ENCODE results near the gene IER3. TPM values are rescaled to one million over a fixed set of nuclear protein-coding genes. Genes with fewer than 3 reads are reported as not detected.

The IER3 gene
- total RNA-seq (2021; fragmentation: NEBNext Ultra II Directional; extraction: Animal tissue kit (Norgen Biotek cat#: 25700)) (26.2 and 26.5 TPM in 2 replicates), polyA plus RNA-seq (2011; rRNA removed) (11.9 and 13.4 TPM in 2 replicates), polyA minus RNA-seq (2011; rRNA and poly(A)+ RNA removed) (2.4 and 4.3 TPM in 2 replicates)
- 8.0 TPM for polyA plus RNA-seq (2011; cell fraction: cytosol; rRNA removed)
- polyA plus RNA-seq (2011; cell fraction: nucleus; rRNA removed): 9.2 TPM
- polyA plus RNA-seq (2012, experiment 1 of 2): 17.7 to 23.2 TPM (median 20.8 TPM) in 4 replicates
- 33.1 TPM for polyA plus RNA-seq (2012, experiment 2 of 2)
- polyA plus RNA-seq (2013, experiment 1 of 2): 46.4 TPM
- 52.2 TPM for polyA plus RNA-seq (2013, experiment 2 of 2)
- 11.4 TPM for polyA minus RNA-seq (2011; cell fraction: cytosol; rRNA and poly(A)+ RNA removed)
- polyA minus RNA-seq (2011; cell fraction: nucleus; rRNA and poly(A)+ RNA removed): 10.7 TPM
- long read RNA-seq, experiment 1, transcript IER3-202 (1 exons, 1,350 nt): minor isoform, 8 of 26 reads
- long read RNA-seq, experiment 1, transcript IER3-201 (2 exons, 1,244 nt): major isoform, 18 of 26 reads
- long read RNA-seq, experiment 1, partial matches to known transcripts: 0 of 26 reads
- long read RNA-seq, experiment 1, other reads (novel, unspliced or antisense): 0 of 26 reads
- long read RNA-seq, experiment 2: 0 reads

DNA sequence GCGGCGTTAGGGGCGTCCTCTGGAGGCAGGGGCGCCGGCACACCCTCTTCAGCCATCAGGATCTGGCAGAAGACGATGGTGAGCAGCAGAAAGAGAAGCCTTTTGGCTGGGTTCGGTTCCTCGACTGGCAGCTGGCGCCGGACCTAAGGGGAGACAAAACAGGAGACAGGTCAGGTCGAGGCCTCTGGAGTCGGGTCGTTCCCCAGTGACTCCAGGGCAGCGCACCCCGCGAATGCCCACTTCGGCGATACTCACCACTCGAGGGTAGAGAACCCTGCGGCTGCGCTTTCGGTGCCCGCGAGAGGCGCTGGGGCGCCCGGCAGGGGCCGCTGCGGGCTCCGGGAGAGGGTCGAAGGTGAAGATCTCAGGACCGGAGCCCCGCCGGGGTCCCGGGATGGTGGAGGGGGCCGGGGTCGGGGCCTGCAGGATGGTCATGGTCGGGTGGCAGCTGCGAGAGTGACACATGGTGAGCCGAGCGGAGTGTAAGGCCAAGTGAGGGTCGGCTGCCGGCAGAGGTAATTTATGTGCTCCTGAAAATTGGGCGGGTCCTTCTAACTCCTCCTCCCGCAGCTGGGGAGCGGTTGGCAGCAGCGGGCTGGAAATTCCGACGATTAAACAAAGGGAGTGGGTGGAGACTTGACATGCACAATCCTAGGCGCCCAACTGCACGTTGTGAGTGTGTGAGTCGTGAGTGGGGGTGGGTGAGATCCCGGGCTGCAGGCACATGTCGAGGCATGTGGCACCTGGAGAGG lies at the start of gene IER3:
TSS of gene IER3 (minus strand) at position 494 of the 752 bp plus-strand sequence. CDS start at position 465, 29 bp downstream.
- Histone ChIP-seq H2BK5ac (ENCODE audit: low read depth, low read length) (peak within 1 kb of the TSS; percentile 69; the same call in 1 of the 2 replicates), H2BK120ac (replicated peaks; ENCODE audit: low read depth, low read length) (no peak within 1 kb of the TSS), H3K4me2 (ENCODE audit: insufficient read depth in 1 of 2, low read depth in 2 of 2, low read length in 2 of 2) (peak within 1 kb of the TSS; percentile 91 to 94), H3K9ac (replicated peaks in 1 of 4; ENCODE audit: extremely low read depth in 1 of 4, low read depth in 3 of 4, low read length in 3 of 4) (peak within 1 kb of the TSS in 3 of 4 experiments; percentile 35 to 41 (median 38); a peak in 5 of 7 replicates), H3K36me3 (ENCODE audit: control insufficient read depth in 2 of 4, insufficient read depth in 4 of 4, low read length in 3 of 4) (peaks cover 9 to 13% (median 12%) of the 10 kb centered on the region in 4 experiments), H3K14ac (ENCODE audit: insufficient read length) (no peak within 1 kb of the TSS), H2AK5ac (ENCODE audit: low read depth, low read length) (peak within 1 kb of the TSS; percentile 25; the same call in 1 of the 2 replicates), H3K4me1 (replicated peaks in 1 of 4; ENCODE audit: control insufficient read depth in 3 of 4, insufficient read depth in 4 of 4, low read length in 3 of 4) (peaks cover 3 to 18% (median 7%) of the 10 kb centered on the region in 4 experiments; a peak in 6 of 7 replicates), H4K5ac (ENCODE audit: insufficient read length, low read depth, low read length) (peak within 1 kb of the TSS; percentile 84), H3K9me3 (ENCODE audit: insufficient read depth in 2 of 2, low read depth in 1 of 2, low read length in 1 of 2) (no peaks in the 10 kb centered on the region), H3K23me2 (ENCODE audit: low read depth, low read length) (peaks cover 18% of the 10 kb centered on the region; the same call in 1 of the 2 replicates), H4K8ac (ENCODE audit: extremely low read depth, insufficient read depth, low read length) (peak within 1 kb of the TSS; percentile 22), H3K56ac (replicated peaks; ENCODE audit: insufficient read length, low read depth, low read length) (peak within 1 kb of the TSS; percentile 62), H2AFZ (ENCODE audit: low read length) (no peak within 1 kb of the TSS), H3K27me3 (replicated peaks in 1 of 4; ENCODE audit: control insufficient read depth in 3 of 4, extremely low read depth in 1 of 4, insufficient read depth in 3 of 4, low read length in 3 of 4) (no peaks in the 10 kb centered on the region; a peak in 1 of 7 replicates), H3K4me3 (ENCODE audit: extremely low read depth in 1 of 4, insufficient read depth in 2 of 4, low read depth in 3 of 4, low read length in 4 of 4) (peak within 1 kb of the TSS; percentile 76 to 95 (median 88)), H2BK12ac (ENCODE audit: low read depth, low read length) (peak within 1 kb of the TSS; percentile 82; the same call in 1 of the 2 replicates), H2BK15ac (ENCODE audit: low read length) (peak within 1 kb of the TSS; percentile 48; the same call in 1 of the 2 replicates), H3K79me1 (ENCODE audit: low read depth, low read length) (peaks cover 9% of the 10 kb centered on the region), H2BK20ac (ENCODE audit: low read length) (peak within 1 kb of the TSS; percentile 51), H3K79me2 (ENCODE audit: control insufficient read depth in 1 of 2, insufficient read depth in 2 of 2, low read length in 2 of 2) (peaks cover 0 to 11% of the 10 kb centered on the region in 2 experiments; a peak in 3 of 4 replicates), H4K20me1 (replicated peaks in 1 of 2; ENCODE audit: control insufficient read depth in 1 of 2, insufficient read depth in 2 of 2, low read length in 2 of 2) (peaks cover 1 to 3% of the 10 kb centered on the region in 2 experiments), H3K23ac (ENCODE audit: insufficient read length) (no peak within 1 kb of the TSS), H4K91ac (replicated peaks; ENCODE audit: insufficient read length, low read length) (peak within 1 kb of the TSS; percentile 47), H3K27ac (ENCODE audit: low read depth, low read length) (no peak within 1 kb of the TSS), H3K18ac (ENCODE audit: extremely low read depth, low read length) (peak within 1 kb of the TSS; percentile 92), H3K4ac (replicated peaks; ENCODE audit: insufficient read length, low read depth, low read length) (no peak within 1 kb of the TSS)
- POLR2A ChIA-PET (ENCODE audit: partially characterized antibody): interaction anchor here (0.7 to 17.3 kb wide), 31 partner anchors 8 to 417 kb away, joined by 3 to 337 read pairs (median 3); partner anchors contain the start of genes DDR1, MDC1, MRPS18B and NRM
- DNase-seq (ENCODE audit: low read depth in 1 of 2, low spot score in 2 of 2) (peak in 1 of 2 experiments; percentile 91), FAIRE-seq (no peak)
- WGBS, 2 experiments (ENCODE audit: extremely low coverage in 1 of 2, insufficient coverage in 1 of 2, insufficient read length in 1 of 2, insufficient replicate concordance in 2 of 2, low coverage in 1 of 2, low lambda C conversion rate in 2 of 2, missing lambda C conversion rate in 1 of 2): 2% methylated on average over 49 of the region's 54 CpGs; no CpG with 5 or more reads in 1 of the 2 experiments
- CTCF ChIA-PET (ENCODE audit: partially characterized antibody): interaction anchor here (0.6 to 2.8 kb wide), 4 partner anchors 13 to 83 kb away, joined by 3 to 16 read pairs (median 4); no protein-coding TSS in a partner anchor
- TF ChIP-seq, protein P1, sequence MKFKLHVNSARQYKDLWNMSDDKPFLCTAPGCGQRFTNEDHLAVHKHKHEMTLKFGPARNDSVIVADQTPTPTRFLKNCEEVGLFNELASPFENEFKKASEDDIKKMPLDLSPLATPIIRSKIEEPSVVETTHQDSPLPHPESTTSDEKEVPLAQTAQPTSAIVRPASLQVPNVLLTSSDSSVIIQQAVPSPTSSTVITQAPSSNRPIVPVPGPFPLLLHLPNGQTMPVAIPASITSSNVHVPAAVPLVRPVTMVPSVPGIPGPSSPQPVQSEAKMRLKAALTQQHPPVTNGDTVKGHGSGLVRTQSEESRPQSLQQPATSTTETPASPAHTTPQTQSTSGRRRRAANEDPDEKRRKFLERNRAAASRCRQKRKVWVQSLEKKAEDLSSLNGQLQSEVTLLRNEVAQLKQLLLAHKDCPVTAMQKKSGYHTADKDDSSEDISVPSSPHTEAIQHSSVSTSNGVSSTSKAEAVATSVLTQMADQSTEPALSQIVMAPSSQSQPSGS (IDR thresholded peaks at IDR 0.05; ENCODE audit: low read length): no peak
- TF ChIP-seq JUND (IDR thresholded peaks at IDR 0.05; ENCODE audit: low read length) (no peak), SIX5 (IDR thresholded peaks at IDR 0.05; ENCODE audit: low read depth, low read length) (no peak), POLR2AphosphoS5 (IDR thresholded peaks at IDR 0.05; ENCODE audit: low read depth, low read length) (peak; percentile 99), EZH2 (IDR thresholded peaks at IDR 0.05; ENCODE audit: low read depth, low read length, severe bottlenecking) (no peak), TCF12 (IDR thresholded peaks at IDR 0.05; ENCODE audit: low read depth, low read length) (0 out of 2 replicates have a peak, but pooled peaks have one; percentile 45)
